ENCODE measurements around the gene CDH13. TPM values are rescaled to one million over a fixed set of nuclear protein-coding genes. Genes with fewer than 3 reads are reported as not detected.

The CDH13 gene
- total RNA-seq, 2 experiments from 2014 or later: not detected

GRCh38 chr16:82835487-82836155 lies 208.9 kb downstream of the CDH13 start:
- DNase-seq (ENCODE audit: low spot score): no peak
- Histone ChIP-seq H3K4me1 (ENCODE audit: insufficient read depth, low read length, poor library complexity, severe bottlenecking) (no peaks in the 10 kb centered on the region), H3K4me3 (ENCODE audit: low read depth, low read length, poor library complexity, severe bottlenecking) (no peak overlapping the region), H3K36me3 (ENCODE audit: insufficient read depth, low read length) (no peaks in the 10 kb centered on the region), H3K4me2 (ENCODE audit: low read length) (no peak overlapping the region), H2AFZ (ENCODE audit: low read length) (no peak overlapping the region), H3K27ac (ENCODE audit: low read depth, low read length, poor library complexity, severe bottlenecking) (no peak overlapping the region), H4K20me1 (ENCODE audit: insufficient read depth, low read length) (no peaks in the 10 kb centered on the region), H3K9me2 (ENCODE audit: insufficient read depth, low read length) (no peaks in the 10 kb centered on the region), H3K9me3 (ENCODE audit: low read length) (no peaks in the 10 kb centered on the region), H3K79me2 (ENCODE audit: insufficient read depth, low read depth, low read length) (no peaks in the 10 kb centered on the region)
- BruUV-seq (replicated peaks): no TSS peak
- ChIA-PET POLR2A (no interaction called here), CTCF (ENCODE audit: unreplicated experiment) (interaction anchor here (0.6 kb wide), 1 partner anchor 198 kb away, joined by 3 read pairs; no protein-coding TSS in a partner anchor)
- TF ChIP-seq CTCF (conservative IDR thresholded peaks at IDR 0.05; ENCODE audit: low read length) (no peak), EZH2phosphoT487 (IDR thresholded peaks at IDR 0.05; ENCODE audit: borderline replicate concordance, low read depth, low read length) (no peak)
- intact Hi-C loops (cut with micrococcal nuclease; ENCODE audit: unreplicated experiment): no loop called here

GRCh38 chr16:82841108-82841507 lies 214.3 kb downstream of the CDH13 start:
- Histone ChIP-seq H4K20me1 (ENCODE audit: insufficient read depth, low read length) (no peaks in the 10 kb centered on the region), H3K4me3 (ENCODE audit: low read depth, low read length, poor library complexity, severe bottlenecking) (no peak overlapping the region), H3K9me3 (ENCODE audit: low read length) (no peaks in the 10 kb centered on the region), H2AFZ (ENCODE audit: low read length) (no peak overlapping the region), H3K4me2 (ENCODE audit: low read length) (no peak overlapping the region), H3K27ac (ENCODE audit: low read depth, low read length, poor library complexity, severe bottlenecking) (no peak overlapping the region), H3K9me2 (ENCODE audit: insufficient read depth, low read length) (no peaks in the 10 kb centered on the region), H3K4me1 (ENCODE audit: insufficient read depth, low read length, poor library complexity, severe bottlenecking) (no peaks in the 10 kb centered on the region), H3K79me2 (ENCODE audit: insufficient read depth, low read depth, low read length) (no peaks in the 10 kb centered on the region), H3K36me3 (ENCODE audit: insufficient read depth, low read length) (no peaks in the 10 kb centered on the region)
- DNase-seq (ENCODE audit: low spot score): no peak
- ChIA-PET POLR2A (interaction anchor here (0.6 to 0.7 kb wide), 2 partner anchors 18 to 1481 kb away, joined by 3 read pairs; no protein-coding TSS in a partner anchor), CTCF (ENCODE audit: unreplicated experiment) (no interaction called here)
- TF ChIP-seq EZH2phosphoT487 (IDR thresholded peaks at IDR 0.05; ENCODE audit: borderline replicate concordance, low read depth, low read length): no peak
- no peak for TF ChIP-seq CTCF (conservative IDR thresholded peaks at IDR 0.05; ENCODE audit: low read length)
- no TSS peak for BruUV-seq (replicated peaks)
- intact Hi-C loops (cut with micrococcal nuclease; ENCODE audit: unreplicated experiment): no loop called here

GRCh38 chr16:82843606-82844271 lies 217.0 kb downstream of the CDH13 start:
- Histone ChIP-seq H3K9me3 (ENCODE audit: low read length) (no peaks in the 10 kb centered on the region), H3K4me2 (ENCODE audit: low read length) (no peak overlapping the region), H3K36me3 (ENCODE audit: insufficient read depth, low read length) (no peaks in the 10 kb centered on the region), H3K4me1 (ENCODE audit: insufficient read depth, low read length, poor library complexity, severe bottlenecking) (no peaks in the 10 kb centered on the region), H3K9me2 (ENCODE audit: insufficient read depth, low read length) (no peaks in the 10 kb centered on the region), H4K20me1 (ENCODE audit: insufficient read depth, low read length) (no peaks in the 10 kb centered on the region), H3K79me2 (ENCODE audit: insufficient read depth, low read depth, low read length) (no peaks in the 10 kb centered on the region), H3K27ac (ENCODE audit: low read depth, low read length, poor library complexity, severe bottlenecking) (no peak overlapping the region), H2AFZ (ENCODE audit: low read length) (no peak overlapping the region), H3K4me3 (ENCODE audit: low read depth, low read length, poor library complexity, severe bottlenecking) (no peak overlapping the region)
- ChIA-PET CTCF (ENCODE audit: unreplicated experiment) (no interaction called here), POLR2A (no interaction called here)
- no TSS peak for BruUV-seq (replicated peaks)
- TF ChIP-seq EZH2phosphoT487 (IDR thresholded peaks at IDR 0.05; ENCODE audit: borderline replicate concordance, low read depth, low read length) (no peak), CTCF (conservative IDR thresholded peaks at IDR 0.05; ENCODE audit: low read length) (no peak)
- intact Hi-C loops (cut with micrococcal nuclease; ENCODE audit: unreplicated experiment): no loop called here
- no peak for DNase-seq (ENCODE audit: low spot score)

Data from OCI-LY7 (cell line).